Neural crest cell (in vitro differentiated cells): ENCODE measurements around the gene LRRC3C. TPM values are rescaled to one million over a fixed set of nuclear protein-coding genes. Genes with fewer than 3 reads are reported as not detected.

Source experiments
- DNase-seq: peaks from one replicate; pipeline ENCODE4 v3.0.0; 2021; ENCODE audit warnings: low read depth, mixed read lengths, low spot score
- H3K27ac Mint-ChIP-seq: one replicate; pipeline ENCODE4 v1.8.0; 2021; ENCODE audit warnings: mild to moderate bottlenecking, mixed read lengths; ENCODE audit not compliant: unreplicated experiment
- H3K27me3 Mint-ChIP-seq: 2 replicates; pipeline ENCODE4 v1.8.0; 2021; ENCODE audit warnings: low read depth, mild to moderate bottlenecking, mixed read lengths
- H3K36me3 Mint-ChIP-seq: 2 replicates; pipeline ENCODE4 v1.8.0; 2021; ENCODE audit warnings: low read depth, mild to moderate bottlenecking, mixed read lengths
- H3K4me1 Mint-ChIP-seq: 2 replicates; pipeline ENCODE4 v1.8.0; 2021; ENCODE audit warnings: mixed read lengths
- H3K4me3 Mint-ChIP-seq: one replicate; pipeline ENCODE4 v1.8.0; 2021; ENCODE audit warnings: mild to moderate bottlenecking, mixed read lengths
- H3K9me3 Mint-ChIP-seq: 2 replicates; pipeline ENCODE4 v1.8.0; 2021; ENCODE audit warnings: mixed read lengths
- CTCF ChIP-seq: fragments of 200-600 bp; sonication (generic); conservative IDR thresholded peaks from 2 replicates; pipeline ENCODE4 v1.5.0; 2021; ENCODE audit warnings: antibody characterized with exemption, mild to moderate bottlenecking
- total RNA-seq: library from RNA; stranded (reverse); gene quantifications from 2 replicates; pipeline ENCODE4 v1.2.1, GENCODE V29; 2021

LRRC3C gene
- total RNA-seq, 1 donor from 2014 or later, result not detected

- peak; percentile 91 for DNase-seq
- Mint-ChIP-seq H3K27me3 (no peaks in the 10 kb centered on the region), H3K36me3 (no peaks in the 10 kb centered on the region), H3K4me1 (peaks cover 29% of the 10 kb centered on the region), H3K27ac (peak overlapping the region; percentile 35), H3K9me3 (no peaks in the 10 kb centered on the region), H3K4me3 (peak overlapping the region; percentile 68)
- TF ChIP-seq CTCF, result no peak
These were observed 25.3 kb downstream of the LRRC3C start for GRCh38 chr17:39952680-39953470.

GRCh38 chr17:39953471-39953888 is 25.9 kb downstream of the LRRC3C start:
- H3K4me3 Mint-ChIP-seq, result peak overlapping the region; percentile 68
- no peak for DNase-seq
- no peaks in the 10 kb centered on the region for H3K9me3 Mint-ChIP-seq
- no peaks in the 10 kb centered on the region for H3K36me3 Mint-ChIP-seq
- no peak for TF ChIP-seq CTCF
- peaks cover 26% of the 10 kb centered on the region for H3K4me1 Mint-ChIP-seq
- H3K27ac Mint-ChIP-seq, result peak overlapping the region; percentile 35
- no peaks in the 10 kb centered on the region for H3K27me3 Mint-ChIP-seq

- Mint-ChIP-seq H3K4me3 (no peak overlapping the region), H3K27me3 (no peaks in the 10 kb centered on the region), H3K9me3 (no peaks in the 10 kb centered on the region), H3K27ac (no peak overlapping the region), H3K4me1 (peaks cover 17% of the 10 kb centered on the region), H3K36me3 (no peaks in the 10 kb centered on the region)
- no peak for DNase-seq
- no peak for TF ChIP-seq CTCF
These were observed 27.3 kb downstream of the LRRC3C start for GRCh38 chr17:39954876-39955275.

DNA sequence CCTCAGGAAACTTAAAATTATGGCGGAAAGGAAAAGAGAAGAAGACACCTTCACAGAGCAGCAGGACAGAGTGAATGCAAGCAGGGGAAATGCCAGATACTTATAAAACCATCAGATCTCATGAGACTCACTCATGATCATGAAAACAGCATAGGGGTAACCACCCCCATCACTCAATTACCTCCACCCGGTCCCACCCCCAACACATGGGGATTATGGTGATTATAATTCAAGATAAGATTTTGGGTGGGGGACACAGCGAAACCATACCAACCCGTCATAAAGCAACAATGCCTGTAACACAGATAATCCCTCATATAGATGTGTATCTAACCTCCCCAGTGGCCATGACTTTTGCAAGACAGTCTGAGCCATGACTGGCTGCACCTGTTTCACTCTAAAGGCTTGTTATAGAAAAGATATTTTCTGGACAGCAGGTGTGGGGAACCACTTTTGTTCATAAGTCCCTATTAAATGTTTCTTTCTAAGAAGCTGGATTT is 28.2 kb downstream of the LRRC3C start:
- H3K36me3 Mint-ChIP-seq, result no peaks in the 10 kb centered on the region
- H3K4me1 Mint-ChIP-seq, result peaks cover 17% of the 10 kb centered on the region
- H3K4me3 Mint-ChIP-seq, result no peak overlapping the region
- no peak overlapping the region for H3K27ac Mint-ChIP-seq
- H3K9me3 Mint-ChIP-seq, result no peaks in the 10 kb centered on the region
- peaks cover 2% of the 10 kb centered on the region for H3K27me3 Mint-ChIP-seq
- no peak for DNase-seq
- TF ChIP-seq CTCF, result no peak

DNA sequence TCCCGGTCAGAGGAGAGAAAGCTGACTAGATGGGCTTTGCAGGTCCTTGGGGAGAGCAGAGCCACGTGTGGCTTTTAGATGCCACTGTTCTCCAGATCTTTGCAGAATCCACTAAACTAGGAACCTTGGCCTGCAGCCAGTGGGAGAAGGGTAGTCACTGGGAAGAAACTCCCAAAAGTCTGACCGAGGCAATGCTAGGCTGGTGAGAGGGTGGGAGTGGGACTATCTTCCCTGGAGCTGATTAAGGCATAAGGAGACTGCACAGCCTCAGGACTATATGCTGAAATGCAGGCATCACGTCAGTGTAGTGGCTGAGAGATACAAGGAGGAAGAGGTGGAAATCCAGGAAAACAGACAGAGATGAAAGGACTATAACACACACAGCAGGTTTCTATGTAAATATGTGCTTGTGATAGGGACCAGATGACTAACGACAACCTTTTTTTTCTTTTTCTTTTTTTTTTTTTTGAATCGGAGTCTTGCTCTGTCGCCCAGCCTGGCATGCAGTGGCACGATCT is 33.1 kb downstream of the LRRC3C start:
- H3K4me3 Mint-ChIP-seq, result no peak overlapping the region
- H3K9me3 Mint-ChIP-seq, result no peaks in the 10 kb centered on the region
- no peak for DNase-seq
- no peaks in the 10 kb centered on the region for H3K36me3 Mint-ChIP-seq
- no peak for TF ChIP-seq CTCF
- H3K4me1 Mint-ChIP-seq, result peaks cover 5% of the 10 kb centered on the region
- H3K27me3 Mint-ChIP-seq, result peaks cover 16% of the 10 kb centered on the region
- no peak overlapping the region for H3K27ac Mint-ChIP-seq
